GM12891 (cell line): Measurements from ENCODE around the gene PPP2R5E.

Experiments
- DNase-seq: peaks from one replicate; pipeline ENCODE4 v3.0.0; 2011; ENCODE audit warnings: low spot score; ENCODE audit not compliant: insufficient read length
- FAIRE-seq: peaks from 2 replicates; lab custom pipeline; 2011; peaks lifted over from hg19 to GRCh38; lab: Jason Lieb, UNC
- PAX5 ChIP-seq: IDR thresholded peaks from 2 replicates; pipeline ENCODE4 v1.6.1; 2011; ENCODE audit warnings: low read length, moderate library complexity, mild to moderate bottlenecking; ENCODE audit not compliant: insufficient read depth, severe bottlenecking
- POLR2A ChIP-seq: IDR thresholded peaks from 2 replicates; pipeline ENCODE4 v1.6.1; 2011; ENCODE audit warnings: low read depth, low read length, control low read depth
- POLR2AphosphoS5 ChIP-seq: IDR thresholded peaks from 2 replicates; pipeline ENCODE4 v1.6.1; 2011; ENCODE audit warnings: low read depth, low read length, control low read depth
- POU2F2 ChIP-seq: IDR thresholded peaks from 2 replicates; pipeline ENCODE4 v1.6.1; 2011; ENCODE audit warnings: low read depth, mild to moderate bottlenecking, control low read depth, low read length, moderate library complexity
- SPI1 ChIP-seq: IDR thresholded peaks from 2 replicates; pipeline ENCODE4 v1.6.1; 2011; ENCODE audit warnings: low read depth, low read length, control low read depth
- TAF1 ChIP-seq: IDR thresholded peaks from 2 replicates; pipeline ENCODE4 v1.6.1; 2011; ENCODE audit warnings: low read depth, low read length, control low read depth

Gene PPP2R5E

DNA sequence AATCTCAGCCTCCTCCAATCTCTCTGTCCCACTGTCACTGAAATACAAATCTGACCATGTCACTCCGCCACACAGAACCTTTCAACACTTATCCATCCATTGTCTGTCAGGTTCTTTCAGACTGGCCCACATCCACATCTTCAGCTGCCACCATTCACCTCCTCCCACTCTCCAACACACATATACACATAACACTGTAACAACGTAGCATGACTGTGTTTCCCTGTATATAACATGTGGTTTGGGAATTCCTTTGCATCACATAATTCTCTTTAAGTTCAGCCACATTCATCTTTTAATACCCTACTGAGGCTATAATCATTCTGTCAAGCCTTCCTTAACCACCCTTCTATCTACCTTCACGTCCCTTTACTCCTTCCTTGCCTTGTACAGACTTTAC, 99.2 kb downstream of the PPP2R5E start:
- FAIRE-seq (no peak), DNase-seq (no peak)
- TF ChIP-seq PAX5 (no peak), SPI1 (no peak), POLR2A (no peak), POU2F2 (no peak), POLR2AphosphoS5 (no peak), TAF1 (no peak)

DNA sequence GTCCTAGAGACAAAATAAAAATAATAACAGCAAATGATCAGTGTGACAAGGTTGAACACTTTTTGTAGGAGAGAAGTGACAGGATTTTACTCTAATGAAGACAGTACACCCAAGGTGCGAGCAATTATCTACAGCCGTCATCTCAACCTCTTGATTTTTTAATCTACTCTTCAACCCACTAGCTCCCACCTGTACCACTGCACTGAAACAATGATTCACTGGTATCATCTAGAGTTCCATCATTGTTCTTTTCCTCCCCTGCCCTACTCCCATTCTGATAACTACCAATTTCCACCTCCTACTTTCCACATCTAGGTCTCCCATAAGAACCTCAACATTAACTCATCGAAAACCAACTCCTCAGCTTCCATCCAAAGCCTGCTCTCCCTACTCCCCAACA, 99.8 kb downstream of the PPP2R5E start:
- DNase-seq (no peak), FAIRE-seq (no peak)
- TF ChIP-seq SPI1 (no peak), PAX5 (no peak), POLR2A (no peak), POU2F2 (no peak), TAF1 (no peak)

DNA sequence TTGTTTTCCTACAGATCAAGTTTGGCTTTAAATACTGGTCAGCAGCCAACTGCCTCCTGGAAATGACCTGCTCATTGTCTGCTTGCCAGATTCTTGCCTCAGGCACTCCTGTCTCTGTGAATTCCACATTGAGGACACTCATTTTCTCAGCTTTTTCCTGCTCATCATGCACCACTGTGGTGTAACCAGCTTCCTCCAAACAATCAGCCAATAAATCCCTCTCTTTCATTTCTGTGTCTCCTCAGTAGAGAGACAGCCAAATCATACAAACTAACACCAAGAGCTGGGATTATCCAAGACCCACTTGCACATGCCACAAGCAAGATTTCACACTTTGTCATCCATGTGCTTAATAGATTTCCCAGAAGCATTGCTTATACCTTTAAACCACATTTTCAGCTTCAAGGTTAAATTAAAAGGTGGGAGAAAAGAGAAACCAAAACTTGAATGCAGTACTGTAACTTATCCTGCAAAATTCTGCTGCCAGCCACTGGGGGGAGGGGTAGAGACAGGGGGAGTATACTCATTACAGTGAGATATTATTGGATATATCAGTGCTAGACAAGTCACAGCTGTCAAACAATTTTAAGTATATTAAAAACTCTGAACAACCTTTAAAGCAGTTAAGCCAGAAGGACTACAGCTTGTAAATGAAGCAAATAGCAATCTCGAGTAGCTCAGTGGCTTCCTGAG, 105.0 kb downstream of the PPP2R5E start:
- DNase-seq: no peak
- peak; percentile 31 for FAIRE-seq
- TF ChIP-seq POLR2A (no peak), PAX5 (no peak), SPI1 (no peak), POLR2AphosphoS5 (no peak), TAF1 (no peak), POU2F2 (no peak)

DNA sequence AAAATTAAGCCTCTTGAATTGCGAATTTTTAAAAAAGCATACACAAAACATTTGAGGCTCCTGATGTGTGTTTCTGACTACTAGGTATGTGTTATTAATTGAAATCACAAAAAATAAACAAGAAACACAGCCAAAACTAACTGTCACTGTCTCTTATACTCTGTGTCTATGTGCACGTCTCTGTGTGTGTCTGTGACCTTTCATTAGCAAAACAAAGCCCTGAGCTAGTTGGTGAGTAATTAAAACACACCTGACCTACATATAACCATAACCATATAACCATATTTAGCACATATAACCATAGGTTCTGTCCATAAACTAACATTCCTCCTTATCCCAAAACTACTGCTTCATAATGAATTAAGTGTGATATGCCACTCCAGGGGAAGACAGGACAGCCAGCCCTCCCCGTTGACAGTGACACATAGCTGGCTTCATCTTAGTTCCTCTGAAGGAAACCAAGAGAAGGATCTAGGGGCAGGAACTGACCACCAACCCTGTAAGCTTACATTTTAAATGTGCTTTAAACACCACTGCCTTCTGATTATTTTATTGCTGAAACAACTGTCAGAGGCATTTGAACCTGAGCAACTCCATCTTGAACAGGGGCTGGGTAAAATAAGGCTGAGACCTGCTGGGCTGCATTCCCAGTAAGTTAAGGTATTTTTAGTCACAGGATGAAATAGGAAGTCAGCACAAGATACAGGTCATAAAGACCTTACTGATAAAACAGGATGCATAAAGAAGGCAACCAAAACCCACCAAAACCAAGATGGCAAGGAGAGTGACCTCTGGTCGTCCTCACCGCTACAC, 106.7 kb downstream of the PPP2R5E start:
- FAIRE-seq (peak; percentile 66), DNase-seq (no peak)
- no peak for TF ChIP-seq POU2F2
- TF ChIP-seq TAF1: no peak

DNA sequence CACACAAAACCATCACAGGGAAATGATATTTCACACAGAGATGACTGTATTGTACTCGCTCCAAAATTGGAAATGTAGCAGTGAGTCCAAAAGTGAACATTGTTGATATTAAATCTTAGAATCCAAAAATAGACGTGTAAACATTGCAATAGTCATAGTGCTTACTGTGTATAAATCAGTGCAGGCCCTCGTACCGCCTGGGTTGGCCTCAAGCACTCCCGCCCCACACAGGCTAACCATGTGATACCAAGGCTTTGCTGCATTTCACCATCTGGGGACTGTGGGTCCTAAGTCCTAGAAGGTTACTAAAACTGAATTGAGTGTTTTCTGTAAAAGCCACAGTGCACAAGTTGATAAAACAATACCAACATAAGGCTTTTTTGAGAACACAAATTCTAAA, 107.3 kb downstream of the PPP2R5E start:
- no peak for FAIRE-seq
- no peak for DNase-seq
- TF ChIP-seq POU2F2: no peak
- TF ChIP-seq POLR2AphosphoS5: no peak
- no peak for TF ChIP-seq PAX5
- TF ChIP-seq TAF1: no peak
- no peak for TF ChIP-seq SPI1
- no peak for TF ChIP-seq POLR2A

DNA sequence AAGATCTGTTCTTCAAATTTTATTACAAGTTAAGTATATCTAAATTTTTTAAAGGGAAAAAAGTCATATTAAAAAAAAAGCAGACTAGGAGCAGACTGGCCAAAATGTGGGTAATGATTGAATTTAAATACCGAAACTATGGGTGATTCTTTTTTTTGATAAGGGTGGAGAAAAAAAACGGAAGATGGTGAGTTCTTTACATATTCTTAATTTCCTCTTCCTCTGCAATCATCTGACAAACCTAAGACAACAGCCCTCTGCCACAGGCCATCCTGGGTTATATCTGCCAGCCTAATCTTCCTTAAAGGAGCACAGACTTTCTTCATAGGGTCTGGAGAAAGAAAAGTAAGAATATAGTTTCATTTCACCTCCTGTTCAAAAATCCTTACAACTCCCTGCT, 108.0 kb downstream of the PPP2R5E start:
- FAIRE-seq (no peak), DNase-seq (no peak)
- TF ChIP-seq TAF1 (no peak), POLR2A (no peak), PAX5 (no peak), POU2F2 (no peak), SPI1 (no peak), POLR2AphosphoS5 (no peak)

DNA sequence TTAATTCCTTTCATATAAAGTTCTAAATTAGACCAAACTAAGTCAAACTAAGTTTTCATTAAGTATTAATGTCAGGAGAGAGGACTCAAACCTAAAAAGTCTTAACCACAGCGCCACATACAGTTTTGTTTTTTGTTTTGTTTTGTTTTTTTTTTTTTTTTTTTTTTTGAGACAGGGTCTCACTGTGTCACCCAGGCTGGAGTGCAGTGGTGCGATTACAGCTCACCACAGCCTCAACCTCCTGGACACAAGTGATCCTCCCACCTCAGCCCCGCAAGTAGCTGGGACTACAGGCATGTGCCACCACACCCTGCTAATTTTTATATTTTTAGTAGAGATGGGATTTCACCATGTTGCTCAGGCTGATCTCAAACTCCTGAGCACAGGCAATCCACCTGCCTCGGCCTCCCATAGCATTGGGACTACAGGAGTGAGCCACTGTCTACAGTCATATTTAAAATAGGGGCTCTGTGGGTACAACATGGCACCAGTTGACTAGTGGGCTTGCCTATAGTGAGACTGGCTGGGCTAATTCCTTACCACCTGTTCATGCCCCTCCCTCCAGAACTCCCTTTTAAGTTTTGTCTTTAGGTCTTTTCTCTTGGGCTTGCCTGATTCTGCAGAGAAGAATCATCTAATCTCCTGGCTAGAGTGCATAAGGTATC, 110.2 kb downstream of the PPP2R5E start:
- DNase-seq: no peak
- TF ChIP-seq TAF1 (no peak), POLR2AphosphoS5 (no peak), SPI1 (no peak), PAX5 (no peak), POLR2A (no peak), POU2F2 (no peak)
- no peak for FAIRE-seq

DNA sequence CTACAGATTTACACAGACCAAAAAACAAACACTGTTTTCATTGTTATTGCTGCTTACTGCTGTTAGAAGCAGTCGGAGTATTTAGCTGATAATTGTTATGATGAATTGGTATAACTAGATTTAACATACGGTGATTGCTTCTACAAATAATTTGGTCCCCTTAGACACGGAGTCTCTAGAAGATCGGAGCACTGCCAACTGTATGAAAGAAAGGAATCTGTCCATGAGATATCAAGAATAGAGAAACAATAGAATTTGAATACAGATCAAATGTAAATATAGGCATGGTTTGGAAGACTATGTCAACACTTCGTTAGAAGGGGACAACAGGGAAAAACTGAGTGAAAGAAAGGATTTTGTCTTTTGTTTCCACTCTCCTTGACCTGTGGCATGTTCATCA, 110.9 kb downstream of the PPP2R5E start:
- TF ChIP-seq POLR2A: no peak
- no peak for TF ChIP-seq PAX5
- TF ChIP-seq SPI1: no peak
- no peak for TF ChIP-seq TAF1
- FAIRE-seq (no peak), DNase-seq (no peak)

DNA sequence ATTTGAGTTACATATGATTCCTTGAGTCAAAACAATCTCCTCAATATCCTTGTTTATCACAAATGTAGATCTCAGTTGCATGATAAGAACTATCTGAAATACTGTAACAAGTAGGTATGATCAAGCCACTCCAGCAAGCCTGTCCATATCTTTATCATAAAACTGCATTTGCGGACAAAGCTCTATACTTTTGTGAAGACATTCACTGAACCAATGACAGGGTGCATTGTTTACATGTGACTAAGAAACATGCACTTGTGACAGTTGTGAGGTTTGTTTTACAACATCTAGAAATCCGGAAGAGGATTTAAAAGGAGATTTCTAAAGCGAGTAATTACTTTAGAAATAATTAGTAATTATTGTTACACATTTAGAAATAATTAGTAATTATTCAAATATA, 111.7 kb downstream of the PPP2R5E start:
- peak; percentile 31 for FAIRE-seq
- TF ChIP-seq TAF1 (no peak), POU2F2 (no peak), POLR2AphosphoS5 (no peak), SPI1 (no peak), POLR2A (no peak), PAX5 (no peak)
- no peak for DNase-seq

DNA sequence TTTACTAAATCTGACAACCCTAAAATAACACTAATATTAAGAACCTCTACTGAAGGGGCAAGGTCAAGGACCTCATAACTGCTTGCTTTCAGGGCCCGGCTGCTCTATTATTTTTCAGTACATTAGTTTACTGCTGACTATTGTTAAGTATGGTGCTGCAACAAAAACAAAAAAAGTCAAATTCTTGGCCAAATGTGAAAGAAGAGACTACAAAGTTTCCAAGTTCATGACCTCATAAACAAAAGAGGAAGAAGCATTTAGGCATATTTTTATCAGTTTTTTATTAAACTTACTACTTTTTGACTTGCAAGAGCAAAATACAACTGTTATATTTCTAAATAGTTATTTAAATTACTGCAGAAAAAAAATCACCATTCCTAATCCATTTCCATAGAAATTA, 114.7 kb downstream of the PPP2R5E start:
- TF ChIP-seq SPI1 (no peak), POLR2AphosphoS5 (no peak), POLR2A (no peak), TAF1 (no peak), POU2F2 (no peak), PAX5 (no peak)
- FAIRE-seq (no peak), DNase-seq (no peak)
